GM18907 (cell line): ENCODE results near the gene CGN.

Experiments used
- ATAC-seq: cut with Tn5 transposase; IDR thresholded peaks from one replicate; pipeline ENCODE4 v1.9.1; 2021; ENCODE audit warnings: mild to moderate bottlenecking, moderate library complexity; ENCODE audit not compliant: unreplicated experiment

The CGN gene

GRCh38 chr1:151510957-151511635, at the start of gene CGN:
CGN (plus strand) TSS chr1:151511387; CDS start chr1:151518520, 7,133 bp downstream.
- peak; percentile 80 for ATAC-seq

GRCh38 chr1:151461694-151462093, 49.5 kb upstream of the CGN start:
- ATAC-seq = no peak

DNA sequence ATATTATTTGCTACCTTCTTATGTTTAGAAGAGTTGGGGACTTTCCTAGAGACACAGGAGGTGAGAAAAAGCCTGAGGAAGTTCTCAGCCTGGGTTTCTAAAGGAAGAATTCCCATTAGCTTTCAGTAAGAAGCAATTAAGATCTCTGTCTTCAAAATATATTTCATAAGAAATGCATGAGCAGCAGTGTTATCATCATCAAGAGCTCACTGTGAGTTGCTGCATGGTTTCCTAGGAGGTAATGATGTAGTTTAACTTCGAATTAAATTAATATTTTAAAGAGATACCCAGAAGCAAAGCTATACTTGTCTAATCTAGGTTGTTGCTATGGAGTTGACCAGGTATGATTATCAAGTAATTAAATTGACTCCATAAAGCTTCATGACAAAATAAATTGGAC, 46.2 kb upstream of the CGN start:
- ATAC-seq = no peak

DNA sequence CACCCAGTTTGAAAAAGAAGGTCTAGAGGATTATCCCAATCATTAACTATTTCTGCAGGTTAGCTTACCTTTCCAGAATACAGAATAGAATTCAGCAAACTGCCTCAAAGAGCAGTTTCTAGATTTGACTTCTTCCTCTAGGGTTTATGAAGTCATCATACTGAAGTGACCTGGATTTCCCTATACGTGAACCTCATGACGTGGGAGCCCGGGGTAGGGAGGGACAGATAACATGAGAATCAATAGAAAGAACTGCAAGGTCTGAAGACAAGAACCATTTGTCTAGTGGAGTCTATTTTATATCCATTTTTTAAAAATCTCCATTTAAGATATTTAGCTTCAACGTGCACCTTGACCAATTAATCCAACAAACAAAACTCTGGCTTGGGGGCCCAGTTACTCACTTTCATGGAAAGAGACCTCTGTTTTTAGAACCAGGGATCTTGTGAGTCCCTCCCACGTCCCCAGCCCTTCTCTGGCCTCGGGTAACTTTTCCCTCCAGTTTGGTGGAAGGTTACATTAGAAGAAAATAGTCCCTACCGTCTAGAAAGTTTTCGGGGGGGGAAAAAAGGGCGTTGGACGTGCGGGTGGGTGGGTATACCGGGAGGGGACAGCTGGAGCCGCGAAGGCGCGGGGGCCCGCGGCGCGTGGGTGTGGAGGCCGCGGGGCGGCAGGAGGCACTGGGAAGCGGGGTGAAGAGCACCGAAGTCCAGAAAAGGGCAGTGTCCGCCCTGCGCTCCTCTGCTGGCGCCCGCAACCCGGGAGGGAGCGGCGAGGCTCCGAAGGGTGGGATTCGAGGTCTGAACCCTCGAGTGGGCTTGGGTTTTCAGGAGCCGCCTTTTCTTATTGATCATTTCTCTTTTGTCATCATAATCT, 38.1 kb upstream of the CGN start:
- ATAC-seq = no peak

DNA sequence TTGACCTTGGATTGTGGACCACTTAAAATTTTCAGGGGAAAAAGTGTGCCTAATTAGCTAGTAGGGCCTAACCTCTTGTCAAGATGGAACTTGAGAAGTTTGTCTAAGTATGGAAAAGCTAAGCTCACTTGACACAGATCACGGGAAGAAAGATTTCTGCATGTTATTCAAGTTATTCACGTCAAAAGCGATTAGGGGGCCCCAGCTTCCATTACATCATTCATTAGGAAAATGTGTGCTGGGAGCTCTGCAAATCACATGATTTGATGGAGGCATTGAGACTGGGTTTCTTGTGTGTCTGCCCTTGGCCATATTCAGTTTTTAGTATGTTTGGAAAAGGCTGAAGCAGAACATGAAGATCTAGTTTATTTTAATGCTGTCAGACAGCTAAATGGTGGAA, 36.4 kb upstream of the CGN start:
- no peak for ATAC-seq

DNA sequence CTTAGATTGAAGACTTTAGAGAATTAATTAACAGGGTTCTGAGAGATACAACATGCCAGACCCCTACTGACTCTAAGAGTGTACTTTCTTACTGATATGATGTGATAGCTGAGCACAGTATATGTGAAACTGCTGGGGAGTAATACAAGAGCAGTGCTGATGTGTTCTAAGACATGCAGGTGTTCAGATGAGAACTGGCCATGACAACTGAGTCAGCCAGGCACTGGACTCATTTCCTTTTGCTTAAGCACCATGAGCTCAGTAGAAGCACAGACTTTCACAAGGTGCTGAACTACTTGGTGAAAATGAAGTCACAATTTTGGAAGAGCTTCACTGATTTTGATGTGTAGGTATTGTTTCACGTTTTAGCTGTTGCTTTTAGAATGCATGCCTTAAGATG, 36.0 kb upstream of the CGN start:
- ATAC-seq = peak; percentile 65

DNA sequence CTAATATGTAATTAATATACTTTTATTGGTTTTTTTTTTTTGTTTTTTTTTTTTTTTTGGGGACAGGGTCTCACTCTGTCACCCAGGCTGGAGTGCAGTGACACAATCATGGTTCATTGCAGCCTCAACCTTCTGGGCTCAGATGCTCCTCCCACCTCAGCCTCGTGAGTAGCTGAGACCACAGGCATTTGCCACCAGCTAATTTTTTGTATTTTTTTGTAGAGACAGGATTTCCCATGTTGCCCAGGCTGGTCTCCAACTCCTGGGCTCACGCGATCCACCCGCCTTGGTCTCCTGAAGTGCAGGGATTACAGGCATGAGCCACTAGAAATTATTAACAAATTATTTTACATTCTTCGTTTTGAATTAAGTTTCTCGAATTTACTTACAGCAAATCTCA, 35.1 kb upstream of the CGN start:
- ATAC-seq = no peak

DNA sequence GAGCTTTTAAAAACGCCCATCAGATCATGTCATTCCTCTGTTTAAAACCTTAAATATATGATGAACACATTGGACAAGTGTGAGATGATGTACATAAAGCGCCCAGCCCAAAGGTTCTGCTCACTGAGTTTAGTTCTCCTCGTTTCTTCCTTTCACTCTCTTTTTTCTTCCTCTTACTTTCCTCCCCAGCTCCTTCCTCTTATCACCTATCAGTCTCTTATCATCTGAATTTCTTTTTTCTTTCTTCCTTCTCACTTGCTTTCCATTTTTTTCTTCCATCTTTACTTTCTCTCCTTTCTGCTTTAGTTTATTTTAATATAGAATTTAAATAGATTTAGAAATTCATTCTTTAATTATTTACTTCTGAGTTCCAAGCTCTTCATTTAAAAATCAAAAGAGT, 34.1 kb upstream of the CGN start:
- ATAC-seq = no peak

DNA sequence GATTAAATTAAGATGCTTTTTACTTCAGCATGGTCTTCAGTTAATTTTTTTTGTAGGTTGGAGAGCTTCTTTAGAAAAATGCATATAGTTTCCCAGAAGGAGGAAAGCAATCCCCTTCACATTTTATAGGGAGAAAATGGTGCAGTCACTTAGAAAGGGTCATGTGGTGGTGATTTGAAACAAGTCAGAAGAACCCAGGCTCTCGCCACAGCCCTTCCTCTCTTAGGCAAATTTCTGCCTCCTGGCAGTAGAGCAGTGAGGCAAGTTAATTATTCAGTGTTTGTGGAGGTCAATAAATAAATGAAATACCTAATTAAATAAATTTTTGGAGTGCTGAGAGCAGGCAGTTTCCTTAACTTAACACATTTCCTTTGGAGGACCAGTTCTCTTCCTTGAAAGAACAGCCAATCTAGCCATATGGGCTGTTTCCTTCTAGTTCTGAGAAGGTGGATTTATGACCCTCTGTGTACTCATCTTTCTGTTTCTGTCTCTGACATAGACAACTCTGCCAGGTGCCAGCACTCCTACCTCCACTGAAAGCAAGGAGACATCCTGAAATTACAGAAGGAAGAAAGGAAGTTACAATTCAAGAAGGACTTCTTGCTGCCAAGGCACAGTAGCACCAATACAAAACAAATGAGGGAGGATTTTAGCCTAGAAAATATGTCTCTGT, 32.9 kb upstream of the CGN start:
- no peak for ATAC-seq

GRCh38 chr1:151478923-151479322, 32.3 kb upstream of the CGN start:
- ATAC-seq = no peak

GRCh38 chr1:151479462-151479861, 31.7 kb upstream of the CGN start:
- no peak for ATAC-seq

DNA sequence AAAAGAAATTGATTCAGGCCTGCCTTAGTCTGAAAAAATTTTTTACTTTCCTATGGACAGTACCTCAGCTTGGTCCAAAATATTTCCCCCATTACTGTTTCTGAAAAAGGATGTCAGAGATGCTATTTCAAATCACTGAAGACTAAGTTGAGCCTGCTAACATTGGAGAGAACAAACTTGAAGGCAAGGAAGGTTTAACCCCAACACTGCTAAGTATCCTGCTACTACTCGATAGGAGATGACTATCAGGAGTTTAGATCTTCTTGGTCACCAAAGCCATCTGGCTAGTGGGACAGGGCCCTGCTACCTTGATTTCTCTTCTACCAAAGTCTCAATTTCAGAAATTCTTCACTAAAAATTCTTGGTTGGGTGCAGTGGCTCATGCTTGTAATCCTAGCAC, 29.2 kb upstream of the CGN start:
- no peak for ATAC-seq

GRCh38 chr1:151485685-151486255, 25.4 kb upstream of the CGN start:
- ATAC-seq = no peak

- no peak for ATAC-seq
Measured at GRCh38 chr1:151486557-151486956, 24.6 kb upstream of the CGN start.

- ATAC-seq = no peak
Measured at GRCh38 chr1:151491641-151492040, 19.5 kb upstream of the CGN start.

GRCh38 chr1:151492120-151492519, 19.1 kb upstream of the CGN start:
- no peak for ATAC-seq

DNA sequence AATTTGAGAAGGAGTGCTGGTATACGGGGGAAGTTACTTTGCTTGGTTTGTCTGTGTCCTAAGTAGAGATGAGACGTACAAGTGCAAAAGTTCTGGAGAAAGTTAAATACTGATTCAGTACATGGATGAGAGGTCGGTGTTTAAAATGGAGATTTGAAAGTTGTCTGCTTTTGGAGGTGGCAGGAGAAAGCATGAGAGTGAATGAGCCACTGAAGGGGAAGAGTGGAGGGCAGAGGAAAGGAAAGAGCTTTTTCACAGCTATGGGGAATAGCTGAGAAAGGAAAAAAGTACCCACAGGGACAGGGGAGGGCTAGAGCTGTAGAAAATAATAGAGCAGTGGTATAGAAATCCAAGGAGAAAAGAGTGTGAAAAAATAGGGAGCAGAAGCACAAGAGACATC, 18.1 kb upstream of the CGN start:
- ATAC-seq = no peak

DNA sequence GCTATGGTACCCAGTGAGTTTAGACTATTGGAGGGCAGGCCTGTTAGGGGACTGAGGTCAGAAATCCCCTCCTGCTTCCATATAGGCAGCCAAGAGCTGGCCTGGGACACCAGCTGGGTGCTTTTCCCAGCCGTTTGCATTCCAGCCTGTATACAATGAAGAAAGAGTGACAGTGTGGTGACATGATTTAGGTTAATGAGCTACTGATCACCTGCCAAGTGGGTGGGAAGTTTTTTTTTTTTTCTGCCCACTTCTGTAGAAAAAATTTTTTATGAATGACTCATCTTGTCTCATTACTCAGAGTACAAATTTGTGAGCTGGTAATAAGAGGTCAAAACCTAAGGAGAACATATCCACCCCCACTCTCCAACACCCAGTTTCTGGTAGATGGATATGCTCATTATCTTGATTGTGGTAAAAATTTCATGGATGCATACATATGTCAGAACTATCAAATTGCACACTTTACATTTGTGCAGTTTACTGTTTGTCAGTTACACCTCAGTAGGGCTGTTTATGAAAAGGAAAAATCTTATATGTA, 16.4 kb upstream of the CGN start:
- peak; percentile 57 for ATAC-seq

DNA sequence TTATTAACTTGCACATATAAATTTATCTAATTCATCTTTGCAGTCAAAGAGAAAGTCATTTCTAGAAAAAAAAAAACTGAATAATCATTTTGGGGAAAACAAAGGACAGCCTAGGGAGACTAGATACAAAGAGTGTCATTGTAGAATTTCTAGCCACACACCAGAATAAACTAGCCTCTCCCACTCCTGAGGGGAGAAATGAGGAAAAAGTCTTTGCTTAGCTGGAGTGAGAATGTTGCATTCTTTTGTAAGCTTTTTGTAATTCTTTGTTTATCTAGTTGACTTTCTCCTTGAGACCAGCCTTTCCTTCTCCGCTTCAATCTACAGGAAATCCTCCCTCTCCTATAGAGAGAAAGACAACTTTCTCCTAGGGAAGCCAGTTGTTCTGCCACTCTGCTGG, 15.9 kb upstream of the CGN start:
- no peak for ATAC-seq

DNA sequence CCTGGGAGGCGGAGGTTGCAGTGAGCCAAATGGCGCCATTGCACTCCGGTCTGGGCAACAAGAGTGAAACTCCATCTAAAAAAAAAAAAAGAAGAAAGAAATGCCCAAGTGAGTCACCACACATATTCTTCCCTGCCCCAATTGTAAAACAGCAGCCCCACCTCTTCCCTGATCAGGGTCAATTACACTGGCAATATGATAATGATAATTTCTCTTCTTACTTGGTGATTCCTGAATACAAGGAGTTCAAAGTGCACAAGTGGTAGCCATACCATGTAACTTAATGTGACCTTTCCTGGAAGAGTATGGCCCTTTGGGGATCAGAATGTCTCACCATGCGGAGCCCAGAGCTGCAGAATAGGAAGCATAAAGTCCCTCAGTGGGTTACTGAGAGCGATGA, 11.8 kb upstream of the CGN start:
- no peak for ATAC-seq

DNA sequence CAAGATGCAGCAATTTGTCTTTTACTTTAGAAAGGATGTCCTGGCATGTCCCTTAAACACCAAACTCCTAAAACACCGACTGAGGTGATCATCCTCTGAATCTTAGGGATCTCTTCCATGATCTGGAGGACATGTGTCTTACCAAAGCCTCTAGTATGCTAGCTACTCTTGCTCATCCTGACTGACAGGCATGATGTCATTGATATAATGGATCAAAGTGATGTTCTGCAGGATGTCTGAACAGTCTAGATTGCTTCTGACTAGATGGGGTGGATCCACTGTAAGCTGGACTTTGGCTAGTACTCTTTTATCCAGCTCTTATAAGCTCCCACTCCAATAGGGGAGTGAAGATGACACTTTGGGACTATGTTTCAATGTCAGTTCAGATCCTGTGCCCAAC, 11.3 kb upstream of the CGN start:
- ATAC-seq = no peak
